Upper lobe of right lung (tissue), 1 donor: ENCODE data around the gene FOXE1. TPM values are rescaled to one million over a fixed set of nuclear protein-coding genes. Genes with fewer than 3 reads are reported as not detected.

Source experiments
- ATAC-seq: fragments of 200-7000 bp; cut with Tn5 transposase; one replicate; pipeline ENCODE4 v1.9.1; 2020; ENCODE audit warnings: mild to moderate bottlenecking, moderate library complexity
- DNase-seq: peaks from one replicate; pipeline ENCODE4 v3.0.0-alpha.2; 2020
- H3K27ac ChIP-seq: fragments of 200-600 bp; one replicate; pipeline ENCODE4 v1.8.0; 2022
- H3K27me3 ChIP-seq: fragments of 200-600 bp; one replicate; pipeline ENCODE4 v1.8.0; 2022; ENCODE audit warnings: mild to moderate bottlenecking
- H3K36me3 ChIP-seq: fragments of 200-600 bp; one replicate; pipeline ENCODE4 v1.8.0; 2022
- H3K4me1 ChIP-seq: fragments of 200-600 bp; one replicate; pipeline ENCODE4 v1.8.0; 2022
- H3K4me3 ChIP-seq: fragments of 200-600 bp; one replicate; pipeline ENCODE4 v1.8.0; 2022; ENCODE audit warnings: mild to moderate bottlenecking
- H3K9me3 ChIP-seq: fragments of 200-600 bp; one replicate; pipeline ENCODE4 v1.8.0; 2022
- CTCF ChIP-seq: fragments of 200-600 bp; IDR thresholded peaks from one replicate; pipeline ENCODE4 v1.8.0; 2022; ENCODE audit warnings: antibody characterized with exemption
- intact Hi-C: fragments of 100-400 bp; cut with DNase I; formaldehyde crosslinking; loops from one replicate; pipeline ENCODE4 v1.11.0; 2022
- total RNA-seq: library from RNA; stranded (reverse); fragmentation: NEBNext Ultra II Directional; extraction: Animal tissue kit (Norgen Biotek cat#: 25700); gene quantifications from one replicate; pipeline ENCODE4 v1.2.1, GENCODE V29; 2021
- donor health status: DM: no; HTN: yes; CAD: no; lungs with severe emphysema.

FOXE1 gene
- total RNA-seq, 1 donor from 2014 or later = not detected

GRCh38 chr9:97842960-97843359, 10.1 kb upstream of the FOXE1 start:
- Histone ChIP-seq H3K27me3 (peaks cover 68% of the 10 kb centered on the region), H3K27ac (no peak overlapping the region), H3K36me3 (no peaks in the 10 kb centered on the region), H3K9me3 (no peaks in the 10 kb centered on the region), H3K4me3 (no peak overlapping the region), H3K4me1 (no peaks in the 10 kb centered on the region)
- ATAC-seq (no peak), DNase-seq (no peak)
- TF ChIP-seq CTCF = no peak
- intact Hi-C loops = no loop called here

GRCh38 chr9:97845130-97845529, 7.9 kb upstream of the FOXE1 start:
- H3K27me3 ChIP-seq = peaks cover 69% of the 10 kb centered on the region
- DNase-seq (no peak), ATAC-seq (no peak)
- intact Hi-C loops = no loop called here
- no peaks in the 10 kb centered on the region for H3K36me3 ChIP-seq
- peaks cover 10% of the 10 kb centered on the region for H3K4me1 ChIP-seq
- H3K9me3 ChIP-seq = no peaks in the 10 kb centered on the region
- H3K4me3 ChIP-seq = no peak overlapping the region
- H3K27ac ChIP-seq = no peak overlapping the region
- TF ChIP-seq CTCF = no peak

GRCh38 chr9:97845763-97846162, 7.3 kb upstream of the FOXE1 start:
- DNase-seq (no peak), ATAC-seq (no peak)
- Histone ChIP-seq H3K27ac (no peak overlapping the region), H3K27me3 (peaks cover 75% of the 10 kb centered on the region), H3K4me1 (peaks cover 10% of the 10 kb centered on the region), H3K36me3 (no peaks in the 10 kb centered on the region), H3K9me3 (no peaks in the 10 kb centered on the region), H3K4me3 (no peak overlapping the region)
- intact Hi-C loops = no loop called here
- TF ChIP-seq CTCF = no peak

GRCh38 chr9:97846347-97846746, 6.7 kb upstream of the FOXE1 start:
- no peak for TF ChIP-seq CTCF
- intact Hi-C loops = no loop called here
- H3K27ac ChIP-seq = no peak overlapping the region
- DNase-seq = no peak
- peaks cover 76% of the 10 kb centered on the region for H3K27me3 ChIP-seq
- no peaks in the 10 kb centered on the region for H3K9me3 ChIP-seq
- no peaks in the 10 kb centered on the region for H3K36me3 ChIP-seq
- peak; percentile 30 for ATAC-seq
- H3K4me3 ChIP-seq = no peak overlapping the region
- H3K4me1 ChIP-seq = peaks cover 10% of the 10 kb centered on the region

- intact Hi-C loops = no loop called here
- no peak for TF ChIP-seq CTCF
- peaks cover 80% of the 10 kb centered on the region for H3K27me3 ChIP-seq
- H3K27ac ChIP-seq = no peak overlapping the region
- H3K9me3 ChIP-seq = no peaks in the 10 kb centered on the region
- H3K4me1 ChIP-seq = peaks cover 10% of the 10 kb centered on the region
- H3K4me3 ChIP-seq = no peak overlapping the region
- DNase-seq = no peak
- H3K36me3 ChIP-seq = no peaks in the 10 kb centered on the region
- no peak for ATAC-seq
Measured at GRCh38 chr9:97847474-97848214, 5.4 kb upstream of the FOXE1 start.

GRCh38 chr9:97848215-97848479, 4.9 kb upstream of the FOXE1 start:
- Histone ChIP-seq H3K27me3 (peaks cover 85% of the 10 kb centered on the region), H3K27ac (no peak overlapping the region), H3K4me3 (peak overlapping the region; percentile 25), H3K36me3 (no peaks in the 10 kb centered on the region), H3K9me3 (no peaks in the 10 kb centered on the region), H3K4me1 (peaks cover 10% of the 10 kb centered on the region)
- ATAC-seq (no peak), DNase-seq (no peak)
- intact Hi-C loops = no loop called here
- no peak for TF ChIP-seq CTCF
